NCI-H187 (cell line): ENCODE measurements around the gene NXPH1.

ENCODE experiments used
- DNase-seq, 2 experiments: peaks; one replicate each; lab custom pipeline; 2025; lab: John Stamatoyannopoulos, UW

NXPH1 gene

DNA sequence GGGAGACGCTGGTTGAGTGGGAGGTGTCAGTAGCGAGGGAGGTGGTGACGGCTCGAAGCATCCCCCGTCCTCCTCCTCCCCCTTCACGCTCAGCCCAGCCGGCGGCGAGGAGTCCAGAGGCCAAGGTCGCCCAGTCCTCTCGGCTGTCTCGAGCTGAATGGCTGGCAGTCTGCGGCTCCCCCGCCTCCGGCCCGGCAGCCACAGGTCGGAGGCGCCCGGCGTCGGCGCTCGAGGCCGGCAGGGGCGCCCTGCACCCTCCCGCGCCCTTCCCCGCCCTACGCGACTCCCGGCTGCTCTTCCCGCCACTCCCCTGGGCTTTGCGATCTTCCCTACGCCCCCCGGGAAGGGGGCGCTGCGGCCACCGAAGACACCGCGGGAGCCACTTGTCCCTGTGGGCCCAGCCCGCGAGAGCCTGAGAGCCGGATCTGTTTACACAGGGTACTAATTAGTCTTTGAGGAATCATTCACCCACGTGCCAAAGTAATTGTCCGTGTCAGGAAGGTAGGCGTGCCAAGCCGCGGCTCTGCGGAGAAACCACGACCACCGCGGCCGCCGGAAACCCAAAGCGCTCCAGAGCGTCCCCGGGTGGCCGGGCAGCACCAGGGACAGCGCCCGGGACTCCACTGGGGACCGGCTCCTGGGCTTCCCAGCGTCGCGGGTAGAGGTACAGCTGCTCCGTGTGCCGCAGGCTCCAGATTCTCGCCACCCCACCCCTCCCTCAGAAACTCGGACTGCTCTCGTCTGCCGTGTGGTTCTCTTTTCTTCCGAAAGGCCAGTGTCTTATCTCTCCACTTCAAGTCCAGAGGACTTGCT is at the start of gene NXPH1:
NXPH1 (plus strand) TSS at position 133 of the 813 bp plus-strand sequence.
- no peak for DNase-seq

DNA sequence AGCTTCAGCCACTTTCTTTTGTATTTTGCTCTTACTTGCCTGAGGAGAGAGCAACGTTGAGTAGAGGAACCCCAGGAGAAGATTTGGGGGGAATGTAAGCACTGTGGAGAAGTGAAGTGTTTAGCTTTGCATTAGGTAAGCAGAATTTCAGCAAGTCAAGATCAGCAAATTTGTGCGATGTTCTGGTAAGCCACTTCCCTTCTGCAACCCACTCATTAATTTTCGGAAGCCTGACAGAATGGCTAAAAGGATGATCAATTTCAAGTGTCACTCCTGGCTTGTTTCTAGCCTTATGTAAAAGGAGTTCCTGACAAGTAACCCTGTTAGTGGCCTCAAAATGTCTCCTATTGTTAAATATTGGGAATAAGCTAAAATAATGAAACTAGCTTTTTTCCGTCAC is 48.5 kb upstream of the NXPH1 start:
- DNase-seq = no peak

- no peak for DNase-seq
Measured at GRCh38 chr7:8386926-8387550, 46.4 kb upstream of the NXPH1 start.

GRCh38 chr7:8387551-8388256 is 45.7 kb upstream of the NXPH1 start:
- no peak for DNase-seq

DNA sequence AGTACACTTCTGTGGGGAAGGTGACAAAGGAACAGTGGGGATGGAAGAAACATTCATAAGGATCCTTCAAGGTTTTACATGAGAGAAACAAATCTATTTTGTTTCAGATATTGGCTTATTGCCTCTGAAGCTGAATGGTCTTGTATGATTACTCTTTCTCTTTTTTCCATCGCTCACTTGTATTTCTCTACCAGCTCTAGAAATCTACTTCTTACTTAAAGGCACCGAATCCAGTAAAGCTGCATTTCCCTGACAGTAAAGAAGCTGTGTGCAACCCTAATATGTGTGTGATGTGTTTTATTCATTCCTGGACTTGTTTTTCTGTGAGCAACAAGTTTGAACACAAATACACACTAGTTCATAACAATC is 45.2 kb upstream of the NXPH1 start:
- no peak for DNase-seq

- DNase-seq = peak in 1 of 2 experiments; percentile 26
Measured at GRCh38 chr7:8389593-8390261, 43.7 kb upstream of the NXPH1 start.

GRCh38 chr7:8390262-8390626 is 43.2 kb upstream of the NXPH1 start:
- DNase-seq = no peak

GRCh38 chr7:8391353-8392062 is 41.9 kb upstream of the NXPH1 start:
- no peak for DNase-seq

DNA sequence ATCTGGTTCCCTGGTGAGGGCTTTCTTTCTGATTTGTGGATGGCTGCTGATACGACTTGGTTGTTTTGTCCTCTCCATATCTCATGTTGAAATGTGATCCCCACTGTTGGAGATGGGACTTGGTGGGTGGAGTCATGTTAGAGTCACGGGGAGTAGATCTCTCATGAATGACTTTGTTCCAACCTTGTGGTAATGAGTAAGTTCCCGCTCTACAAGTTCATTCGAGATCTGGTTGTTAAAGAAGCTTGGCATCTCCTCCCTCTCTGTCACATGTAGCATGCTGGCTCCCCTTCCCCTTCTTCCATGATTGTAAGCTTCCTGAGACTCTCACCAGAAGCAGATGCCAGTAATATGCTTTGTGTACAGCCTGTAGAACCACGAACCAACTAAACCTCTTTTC is 37.1 kb upstream of the NXPH1 start:
- DNase-seq = no peak

DNA sequence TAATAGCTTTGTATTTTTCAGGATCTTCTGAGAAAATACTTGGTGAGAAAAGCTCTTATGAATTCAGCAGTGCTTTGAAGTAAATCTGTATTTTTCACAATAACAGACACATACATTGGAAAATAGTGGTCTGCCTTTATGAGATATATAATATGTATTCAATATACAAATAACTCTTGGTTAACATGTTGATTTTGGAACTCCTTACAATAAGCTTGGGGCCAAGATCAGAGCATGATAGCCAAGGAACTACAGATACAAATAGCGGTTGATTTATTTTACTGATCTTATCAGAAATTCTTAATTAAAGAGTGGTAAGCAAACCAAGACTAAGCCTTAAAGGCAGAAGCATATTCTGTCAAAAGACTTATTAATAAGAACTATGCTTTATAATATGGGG is 24.5 kb upstream of the NXPH1 start:
- no peak for DNase-seq

- DNase-seq = no peak
Measured at GRCh38 chr7:8411103-8411502, 22.3 kb upstream of the NXPH1 start.

GRCh38 chr7:8413600-8413999 is 19.8 kb upstream of the NXPH1 start:
- no peak for DNase-seq

DNA sequence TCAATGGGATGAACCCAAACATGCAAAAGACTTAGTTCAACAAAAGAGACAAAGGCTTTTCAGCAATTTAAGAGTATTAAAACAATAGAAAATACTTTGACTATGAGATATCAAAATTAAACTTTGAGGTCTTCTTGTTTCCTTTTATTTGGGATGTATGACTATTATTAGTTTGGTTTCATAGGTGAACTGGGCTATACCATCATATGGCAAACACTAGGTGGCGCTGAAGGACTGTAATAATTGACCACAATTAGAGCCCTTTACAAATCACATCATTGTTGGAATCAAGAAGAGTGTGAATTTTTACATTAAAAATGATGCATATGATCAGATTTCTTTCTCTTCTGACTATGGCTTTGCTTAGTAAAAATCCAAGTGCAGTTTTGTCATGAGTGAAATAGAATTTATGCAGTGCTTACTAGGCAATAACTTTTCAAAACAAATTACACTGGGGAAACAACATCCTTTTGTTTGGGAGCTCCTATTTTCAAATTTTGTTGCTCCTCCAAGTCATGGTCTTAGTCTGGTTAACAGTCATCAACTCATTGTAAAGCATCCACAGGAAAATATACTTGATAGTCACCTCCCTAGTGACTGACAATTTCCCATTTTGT is 14.7 kb upstream of the NXPH1 start:
- peak; percentile 55 to 61 for DNase-seq

DNA sequence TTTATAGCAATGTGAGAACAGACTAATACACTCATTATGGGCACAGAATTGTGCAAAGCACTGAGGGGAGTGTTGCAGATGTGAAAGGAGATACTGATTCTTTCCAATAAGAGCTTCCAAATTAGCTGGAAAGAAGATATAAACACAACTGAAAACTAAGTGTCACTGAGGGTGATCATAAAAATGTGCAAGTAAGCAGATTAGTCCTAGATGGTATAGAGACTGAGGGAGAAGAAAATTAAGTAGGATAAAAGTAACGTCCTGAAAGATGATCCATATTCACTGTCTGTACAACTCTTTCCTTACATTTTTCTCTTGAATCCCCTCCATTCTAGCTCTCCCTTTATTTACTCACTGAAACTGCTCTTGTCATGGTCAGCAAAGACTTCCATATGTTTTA is 11.2 kb upstream of the NXPH1 start:
- DNase-seq = no peak

- DNase-seq = no peak
Measured at GRCh38 chr7:8423057-8423456, 10.4 kb upstream of the NXPH1 start.

DNA sequence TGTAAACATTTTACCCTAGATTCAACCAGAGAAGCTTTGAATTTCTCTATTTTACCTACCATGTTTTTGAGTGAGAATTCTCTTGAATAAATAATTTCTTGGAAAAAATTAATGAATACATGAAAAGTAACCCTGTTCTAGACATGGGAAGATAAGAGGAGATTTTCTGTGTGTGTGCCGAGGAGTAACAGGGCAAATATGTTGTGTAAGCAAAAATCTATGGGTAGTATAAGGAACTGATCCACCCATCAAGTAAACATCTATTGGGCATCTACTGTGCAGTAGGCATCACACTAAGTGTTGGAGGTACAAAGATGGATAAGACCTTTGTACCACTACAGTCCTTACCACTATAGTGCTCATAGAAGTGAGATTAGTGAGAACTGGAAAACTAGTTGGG is 8.2 kb upstream of the NXPH1 start:
- DNase-seq = no peak

- no peak for DNase-seq
Measured at GRCh38 chr7:8430643-8431042, 2.8 kb upstream of the NXPH1 start.

GRCh38 chr7:8434290-8435002 is 1.0 kb downstream of the NXPH1 start:
- DNase-seq = no peak

- DNase-seq = no peak
Measured at GRCh38 chr7:8435095-8435494, 1.7 kb downstream of the NXPH1 start.

- no peak for DNase-seq
Measured at GRCh38 chr7:8435590-8436545, 2.5 kb downstream of the NXPH1 start.
